Measurements from ENCODE around the gene SRBD1.

Gene SRBD1

GRCh38 chr2:45368792-45369191 is 242.3 kb downstream of the SRBD1 start:
- no peak for DNase-seq (ENCODE audit: low read depth)

DNA sequence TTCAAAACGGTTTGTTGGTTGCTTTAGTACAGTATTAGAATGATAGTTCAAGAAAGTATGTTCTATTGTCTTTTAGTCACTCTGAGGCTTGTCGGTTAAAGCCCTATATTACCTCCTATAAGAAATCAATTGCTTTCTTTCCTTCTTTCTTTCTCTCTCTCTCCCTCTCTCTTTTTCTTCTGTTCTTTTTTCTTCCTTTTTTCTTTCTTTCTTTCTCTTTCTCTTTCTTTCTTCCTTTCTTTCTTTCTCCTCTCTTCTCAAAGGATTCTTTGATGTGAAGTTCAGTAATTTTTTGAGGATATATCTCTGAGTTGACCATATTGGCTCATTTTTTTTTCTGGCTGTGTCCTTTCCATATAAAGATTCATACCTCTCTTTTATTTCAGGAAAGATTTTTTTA is 249.4 kb downstream of the SRBD1 start:
- no peak for DNase-seq (ENCODE audit: low read depth)

DNA sequence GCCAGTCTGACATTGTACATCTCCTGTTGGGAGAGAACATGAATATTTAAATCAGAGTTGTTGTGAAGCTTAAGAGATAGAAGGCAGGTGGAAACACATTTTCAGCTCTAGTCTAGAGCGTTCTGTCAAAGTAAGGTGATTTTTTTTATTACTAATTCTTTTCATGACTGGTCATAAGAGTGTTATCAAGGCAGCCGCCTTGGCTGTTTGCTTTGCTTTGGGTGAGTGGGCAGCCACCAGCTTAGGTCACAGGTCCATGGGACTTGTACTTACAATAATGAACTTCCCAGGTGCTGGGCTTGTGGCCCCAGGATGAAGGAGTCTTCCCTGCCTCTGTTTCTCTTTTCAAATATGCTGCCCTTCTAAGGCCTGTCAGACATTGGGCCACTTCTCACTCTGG is 256.3 kb downstream of the SRBD1 start:
- no peak for DNase-seq (ENCODE audit: low read depth)

- peak; percentile 70 for DNase-seq (ENCODE audit: low read depth)
Measured at GRCh38 chr2:45353879-45354278, 257.2 kb downstream of the SRBD1 start.

GRCh38 chr2:45352506-45352905 is 258.6 kb downstream of the SRBD1 start:
- no peak for DNase-seq (ENCODE audit: low read depth)

DNA sequence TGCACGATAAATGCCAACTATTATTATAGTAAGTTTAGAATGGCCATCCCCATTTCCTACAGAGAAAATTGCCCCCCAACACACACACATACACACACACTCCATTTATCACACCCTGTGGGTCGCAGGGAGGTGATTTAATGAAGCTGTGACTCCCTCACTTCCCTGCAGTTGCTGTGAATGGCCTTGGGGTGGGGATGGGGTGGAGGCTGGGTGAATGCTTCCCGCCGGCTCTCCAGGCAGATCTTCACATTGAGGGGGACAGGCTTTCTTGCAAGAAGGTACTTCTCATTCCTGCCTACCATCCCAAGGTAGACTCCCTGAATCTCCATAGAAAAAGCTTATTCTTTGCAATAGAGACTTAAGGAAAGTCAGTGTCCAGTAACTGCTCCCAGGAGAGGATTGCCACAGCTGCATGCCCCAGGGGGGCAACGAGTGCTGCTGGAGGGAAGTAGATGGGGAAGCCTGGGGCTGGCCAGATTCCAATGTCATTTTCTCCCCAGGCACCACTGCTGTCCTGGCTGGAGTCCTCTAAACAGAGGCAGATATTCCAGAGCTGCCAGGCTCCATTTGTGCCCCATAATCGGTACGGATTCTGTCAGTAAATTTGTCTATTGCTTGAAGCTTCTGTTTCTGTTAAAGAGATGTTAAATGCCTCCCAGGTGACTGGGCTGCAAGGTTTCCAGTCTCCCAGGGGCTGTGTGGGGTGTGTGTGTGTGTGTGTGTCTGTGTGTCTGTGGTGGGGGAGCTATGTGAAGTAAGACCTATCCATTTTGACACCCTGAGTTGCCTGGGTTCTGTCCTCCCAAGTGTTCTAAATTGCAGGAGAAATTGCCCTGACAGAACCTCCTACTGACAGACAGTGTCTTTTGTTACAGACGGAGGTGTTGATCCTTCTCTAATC is 265.5 kb downstream of the SRBD1 start:
- no peak for DNase-seq (ENCODE audit: low read depth)

- DNase-seq (ENCODE audit: low read depth), result no peak
Measured at GRCh38 chr2:45344502-45344901, 266.6 kb downstream of the SRBD1 start.

GRCh38 chr2:45344071-45344470 is 267.0 kb downstream of the SRBD1 start:
- DNase-seq (ENCODE audit: low read depth), result no peak

DNA sequence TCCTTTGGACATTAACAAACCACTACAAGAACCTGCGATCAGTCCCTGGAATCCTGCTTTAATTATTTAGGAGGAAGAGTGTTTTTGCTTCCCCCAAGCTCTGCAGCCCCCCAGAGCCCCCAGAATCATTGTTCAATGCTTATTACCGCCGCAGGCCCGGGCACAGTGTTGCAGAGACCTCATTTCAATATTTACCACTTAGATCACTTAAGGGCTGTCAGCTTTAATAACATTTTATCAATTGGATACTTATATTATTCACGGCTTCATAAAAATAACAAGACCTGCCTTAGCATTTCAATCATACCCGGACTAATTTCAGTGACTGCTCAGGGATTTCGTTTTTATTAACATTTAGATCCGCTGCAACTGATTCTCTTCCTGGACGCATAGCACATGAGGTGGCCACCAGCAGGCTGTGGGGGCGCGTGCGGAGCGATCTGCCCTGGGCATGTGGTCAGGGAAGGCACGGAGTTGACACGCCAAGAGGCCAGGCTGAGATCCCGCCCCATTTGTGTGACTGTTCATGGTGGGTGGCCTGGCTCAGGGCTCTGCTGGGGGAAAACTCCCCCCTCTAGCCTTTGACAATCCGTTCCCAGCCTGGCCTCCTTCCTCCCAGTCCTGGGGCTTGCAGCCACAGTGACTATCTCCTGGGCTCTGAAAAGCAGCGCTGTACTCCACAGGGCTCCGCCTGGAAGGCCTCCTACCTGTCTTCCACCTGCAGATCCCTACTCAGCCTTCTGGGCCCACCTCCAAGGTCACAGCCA is 267.6 kb downstream of the SRBD1 start:
- DNase-seq (ENCODE audit: low read depth), result no peak

DNA sequence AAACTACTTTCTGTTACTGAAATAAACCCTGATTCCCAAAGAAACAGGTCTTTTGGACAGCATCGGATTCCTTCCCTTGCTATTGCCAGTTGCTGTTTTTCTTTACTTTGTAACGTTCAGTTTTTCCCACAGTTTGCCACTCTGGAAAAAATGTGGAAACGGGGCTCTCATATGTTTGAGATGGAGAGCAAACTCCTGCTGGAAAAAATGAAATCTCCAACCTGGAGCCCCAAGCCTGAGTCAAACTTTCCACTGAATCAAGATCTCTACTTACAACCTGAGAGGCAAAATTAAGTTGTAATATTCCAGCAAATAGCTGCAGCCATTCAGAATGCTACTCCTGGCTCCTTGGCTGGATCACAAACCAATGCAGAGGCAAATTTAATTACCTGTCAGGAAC is 270.7 kb downstream of the SRBD1 start:
- no peak for DNase-seq (ENCODE audit: low read depth)

GRCh38 chr2:45339253-45339652 is 271.8 kb downstream of the SRBD1 start:
- no peak for DNase-seq (ENCODE audit: low read depth)
